SU-DHL-6 (cell line): ENCODE measurements around the gene KCNAB3.
A peak's percentile ranks its signal among the peaks of the same experiment; 100 is the strongest.

ENCODE experiments used
- H2AFZ ChIP-seq: fragments of 200-600 bp; sonication (generic); 2 replicates; pipeline ENCODE4 v1.6.1; 2014; ENCODE audit warnings: low read depth, mild to moderate bottlenecking, moderate library complexity, mixed read lengths, antibody characterized with exemption, low read length; ENCODE audit not compliant: severe bottlenecking
- H3F3A ChIP-seq: fragments of 200-600 bp; shearing (Covaris generic); 2 replicates; pipeline ENCODE4 v1.6.0; 2016; ENCODE audit warnings: antibody characterized with exemption, mild to moderate bottlenecking; ENCODE audit not compliant: insufficient read depth
- H3K27ac ChIP-seq: fragments of 200-600 bp; sonication (generic); 2 replicates; pipeline ENCODE4 v1.5.1; 2016; ENCODE audit warnings: low read depth, mild to moderate bottlenecking, low read length, moderate library complexity, mixed read lengths
- H3K27me3 ChIP-seq: fragments of 200-600 bp; sonication (generic), shearing (Covaris generic); 2 replicates; pipeline ENCODE4 v1.6.0; 2014; ENCODE audit warnings: mild to moderate bottlenecking, low read length
- H3K36me3 ChIP-seq: fragments of 200-600 bp; sonication (generic); 2 replicates; pipeline ENCODE4 v1.6.1; 2014; ENCODE audit warnings: mild to moderate bottlenecking, low read length, mixed read lengths
- H3K4me2 ChIP-seq: fragments of 300-600, 200-600 bp; shearing (Covaris generic), sonication (generic); 2 replicates; pipeline ENCODE4 v1.6.0; 2014; ENCODE audit warnings: low read length, low read depth, mild to moderate bottlenecking; ENCODE audit not compliant: poor library complexity, severe bottlenecking
- H3K4me3 ChIP-seq: fragments of 200-600 bp; sonication (generic); 2 replicates; pipeline ENCODE4 v1.5.1; 2014; ENCODE audit warnings: antibody characterized with exemption, low read length, mild to moderate bottlenecking, mixed read lengths; ENCODE audit not compliant: insufficient read depth, poor library complexity, severe bottlenecking
- H3K79me2 ChIP-seq: fragments of 200-600 bp; sonication (generic); 2 replicates; pipeline ENCODE4 v1.6.1; 2014; ENCODE audit warnings: mild to moderate bottlenecking, low read length, moderate library complexity; ENCODE audit not compliant: insufficient read depth
- H3K9ac ChIP-seq: fragments of 200-600 bp; sonication (generic); 2 replicates; pipeline ENCODE4 v1.7.0; 2014; ENCODE audit warnings: mild to moderate bottlenecking, low read length
- H3K9me2 ChIP-seq: fragments of 200-600 bp; sonication (generic); replicated peaks from 2 replicates; pipeline ENCODE4 v1.6.1; 2014; ENCODE audit warnings: low read length; ENCODE audit not compliant: insufficient read depth
- H3K9me3 ChIP-seq: fragments of 200-600 bp; sonication (generic); 2 replicates; pipeline ENCODE4 v1.6.1; 2014; ENCODE audit warnings: low read length, mixed read lengths; ENCODE audit not compliant: insufficient read depth
- H4K20me1 ChIP-seq: fragments of 200-600 bp; sonication (generic); 2 replicates; pipeline ENCODE4 v1.6.1; 2014; ENCODE audit warnings: low read depth, mild to moderate bottlenecking, antibody characterized with exemption, low read length, moderate library complexity, mixed read lengths
- EZH2phosphoT487 ChIP-seq: fragments of 200-600 bp; sonication (generic), shearing (Covaris generic); conservative IDR thresholded peaks from 2 replicates; pipeline ENCODE4 v1.6.1; 2018; ENCODE audit warnings: mild to moderate bottlenecking, antibody characterized with exemption, low read length, moderate library complexity, mixed read lengths
- TF ChIP-seq, protein P1 (sequence below): fragments of 200-600 bp; sonication (generic); IDR thresholded peaks from one replicate; pipeline ENCODE4 v1.5.1; 2017; ENCODE audit warnings: antibody characterized with exemption, mild to moderate bottlenecking, low read length, moderate library complexity; ENCODE audit not compliant: insufficient read depth, poor library complexity, severe bottlenecking

KCNAB3 gene

DNA sequence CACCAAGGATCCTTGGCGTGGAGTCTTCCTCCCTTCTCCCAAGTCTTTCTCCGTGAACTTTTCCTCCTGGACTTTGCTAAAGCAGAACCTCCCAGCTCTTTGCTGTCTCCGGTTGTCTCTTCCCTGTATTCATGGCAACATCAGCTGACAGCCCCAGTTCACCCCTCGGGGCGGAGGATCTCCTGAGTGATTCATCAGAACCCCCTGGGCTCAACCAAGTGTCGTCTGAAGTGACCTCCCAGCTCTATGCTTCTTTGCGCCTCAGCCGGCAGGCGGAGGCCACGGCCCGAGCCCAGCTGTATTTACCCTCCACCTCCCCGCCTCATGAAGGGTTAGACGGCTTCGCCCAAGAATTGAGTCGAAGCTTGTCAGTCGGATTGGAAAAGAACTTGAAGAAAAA, 3.3 kb upstream of the KCNAB3 start:
- Histone ChIP-seq H3K9ac (peak overlapping the region; percentile 89), H2AFZ (no peak overlapping the region)

DNA sequence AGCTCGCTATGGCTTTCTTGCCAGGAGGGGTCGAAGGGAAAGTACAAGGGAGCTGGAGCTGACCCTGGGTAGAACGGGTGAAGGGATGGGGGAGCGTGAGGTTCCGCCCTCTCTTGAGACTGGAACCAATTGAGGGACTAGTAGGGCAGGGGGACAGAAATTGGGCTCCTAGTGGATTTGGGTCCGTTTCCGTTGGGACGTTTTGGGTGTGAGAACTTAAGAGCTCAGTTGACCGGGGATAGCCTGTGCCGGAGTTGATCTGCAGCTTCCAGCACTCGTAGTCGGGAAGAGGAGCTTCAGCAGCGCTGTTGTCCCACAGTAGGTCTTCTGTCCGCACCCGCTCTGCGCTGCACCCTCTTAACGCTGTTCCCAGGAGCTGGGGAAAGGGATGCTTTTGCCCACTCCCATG, 2.8 kb upstream of the KCNAB3 start:
- TF ChIP-seq EZH2phosphoT487: no peak
- TF ChIP-seq, protein P1, sequence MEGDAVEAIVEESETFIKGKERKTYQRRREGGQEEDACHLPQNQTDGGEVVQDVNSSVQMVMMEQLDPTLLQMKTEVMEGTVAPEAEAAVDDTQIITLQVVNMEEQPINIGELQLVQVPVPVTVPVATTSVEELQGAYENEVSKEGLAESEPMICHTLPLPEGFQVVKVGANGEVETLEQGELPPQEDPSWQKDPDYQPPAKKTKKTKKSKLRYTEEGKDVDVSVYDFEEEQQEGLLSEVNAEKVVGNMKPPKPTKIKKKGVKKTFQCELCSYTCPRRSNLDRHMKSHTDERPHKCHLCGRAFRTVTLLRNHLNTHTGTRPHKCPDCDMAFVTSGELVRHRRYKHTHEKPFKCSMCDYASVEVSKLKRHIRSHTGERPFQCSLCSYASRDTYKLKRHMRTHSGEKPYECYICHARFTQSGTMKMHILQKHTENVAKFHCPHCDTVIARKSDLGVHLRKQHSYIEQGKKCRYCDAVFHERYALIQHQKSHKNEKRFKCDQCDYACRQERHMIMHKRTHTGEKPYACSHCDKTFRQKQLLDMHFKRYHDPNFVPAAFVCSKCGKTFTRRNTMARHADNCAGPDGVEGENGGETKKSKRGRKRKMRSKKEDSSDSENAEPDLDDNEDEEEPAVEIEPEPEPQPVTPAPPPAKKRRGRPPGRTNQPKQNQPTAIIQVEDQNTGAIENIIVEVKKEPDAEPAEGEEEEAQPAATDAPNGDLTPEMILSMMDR: no peak
- peak overlapping the region; percentile 61 for H3K27ac ChIP-seq
- peak overlapping the region; percentile 61 for H2AFZ ChIP-seq
- H3K27me3 ChIP-seq: no peaks in the 10 kb centered on the region
- peak overlapping the region; percentile 77 for H3K4me3 ChIP-seq
- no peaks in the 10 kb centered on the region for H3K9me2 ChIP-seq
- peak overlapping the region; percentile 87 for H3K4me2 ChIP-seq
- peaks cover 33% of the 10 kb centered on the region for H3K79me2 ChIP-seq
- 0 out of 2 replicates have a peak, but pooled peaks cover 3% of the 10 kb centered on the region for H4K20me1 ChIP-seq
- H3F3A ChIP-seq: no peaks in the 10 kb centered on the region
- peak overlapping the region; percentile 89 for H3K9ac ChIP-seq
- no peaks in the 10 kb centered on the region for H3K9me3 ChIP-seq
- H3K36me3 ChIP-seq: no peaks in the 10 kb centered on the region

More for the DNA sequence above, 3.3 kb upstream of the KCNAB3 start:
- no peaks in the 10 kb centered on the region for H3F3A ChIP-seq
- peak overlapping the region; percentile 77 for H3K4me3 ChIP-seq
- no peaks in the 10 kb centered on the region for H3K36me3 ChIP-seq
- no peak overlapping the region for H3K27ac ChIP-seq
- no peaks in the 10 kb centered on the region for H3K9me3 ChIP-seq
- 0 out of 2 replicates have a peak, but pooled peaks cover 3% of the 10 kb centered on the region for H4K20me1 ChIP-seq
- no peaks in the 10 kb centered on the region for H3K27me3 ChIP-seq
- peaks cover 33% of the 10 kb centered on the region for H3K79me2 ChIP-seq
- H3K4me2 ChIP-seq: peak overlapping the region; percentile 87
- TF ChIP-seq EZH2phosphoT487: no peak
- TF ChIP-seq, protein P1: no peak
- H3K9me2 ChIP-seq: no peaks in the 10 kb centered on the region

DNA sequence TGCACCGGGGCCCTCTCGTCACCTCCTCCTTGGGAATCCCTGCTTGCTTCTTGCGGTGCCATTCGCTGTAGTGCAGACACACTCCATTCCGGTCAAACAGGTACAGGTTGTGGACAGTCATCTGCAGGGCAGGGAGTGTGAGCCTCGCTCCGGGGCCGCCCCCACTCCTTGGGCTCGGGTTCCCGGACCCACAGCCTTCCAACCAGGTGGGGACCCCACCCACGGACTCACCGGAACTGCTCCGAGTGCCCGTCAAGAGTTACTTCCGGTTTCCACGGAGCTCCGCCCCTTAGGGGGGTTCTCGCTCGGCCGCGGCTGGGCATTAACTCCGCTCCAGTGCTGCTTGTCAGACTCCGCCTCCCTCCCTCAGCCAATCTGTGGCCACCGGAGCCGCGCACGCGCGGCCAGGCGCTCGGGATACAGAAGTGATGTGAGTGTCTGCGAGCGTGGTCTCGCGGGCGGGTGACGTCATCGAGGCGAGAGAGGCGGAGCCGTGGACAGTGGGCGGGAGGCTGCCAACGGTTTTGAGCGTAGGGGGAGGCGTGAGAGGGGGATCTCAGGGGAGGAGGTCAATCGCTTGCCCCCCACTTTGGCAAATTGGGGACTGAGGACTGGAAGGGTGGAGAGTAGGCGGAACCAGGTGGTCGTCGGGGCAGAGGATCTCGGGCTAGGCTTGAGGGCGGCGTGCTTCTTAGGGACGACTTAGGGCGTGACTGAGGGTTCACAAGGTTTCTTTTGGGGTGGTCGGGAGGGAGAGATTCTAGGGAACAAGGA, 2.2 kb upstream of the KCNAB3 start, which contains the start of the genes CNTROB and TRAPPC1:
Gene CNTROB, plus strand, starts transcription at position 498 of the 774 bp plus-strand sequence. CDS start 874 bp downstream, outside the sequence.
Gene TRAPPC1, minus strand, starts transcription at position 238 of the 774 bp plus-strand sequence. Its CDS starts 117 bp downstream, at position 121.
- Histone ChIP-seq H3F3A (no peaks in the 10 kb centered on the region), H3K4me2 (peak within 1 kb of the TSS; percentile 87), H3K27me3 (no peaks in the 10 kb centered on the region), H4K20me1 (0 out of 2 replicates have a peak, but pooled peaks cover 3% of the 10 kb centered on the region), H3K27ac (peak within 1 kb of the TSS; percentile 61), H3K79me2 (peaks cover 33% of the 10 kb centered on the region), H3K9me3 (no peaks in the 10 kb centered on the region), H3K9ac (peak within 1 kb of the TSS; percentile 89), H3K36me3 (no peaks in the 10 kb centered on the region), H3K9me2 (no peaks in the 10 kb centered on the region), H3K4me3 (peak within 1 kb of the TSS; percentile 89), H2AFZ (peak within 1 kb of the TSS; percentile 84)
- TF ChIP-seq EZH2phosphoT487: no peak
- TF ChIP-seq, protein P1: no peak
